ENCODE data around the gene ADCY1. TPM values are rescaled to one million over a fixed set of nuclear protein-coding genes. Genes with fewer than 3 reads are reported as not detected.

Gene ADCY1
- total and polyA plus RNA-seq, 2 experiments from 2014 or later: 15.6 to 22.9 TPM

GRCh38 chr7:45660201-45660900, 86.2 kb downstream of the ADCY1 start:
- no peak for TF ChIP-seq CTCF (IDR thresholded peaks at IDR 0.05; ENCODE audit: low read depth, low read length)
- H3K4me3 ChIP-seq: no peak overlapping the region
- peaks cover 5% of the 10 kb centered on the region for H3K4me1 ChIP-seq (ENCODE audit: low read depth)
- H3K27ac ChIP-seq: no peak overlapping the region
- no peak for DNase-seq (ENCODE audit: low read depth in 1 of 2, low spot score in 1 of 2)
- H3K36me3 ChIP-seq: no peaks in the 10 kb centered on the region
- H3K9me3 ChIP-seq (ENCODE audit: low read depth): no peaks in the 10 kb centered on the region
- H3K27me3 ChIP-seq: no peaks in the 10 kb centered on the region

- Histone ChIP-seq H3K4me1 (ENCODE audit: low read depth) (peaks cover 5% of the 10 kb centered on the region), H3K4me3 (no peak overlapping the region), H3K27me3 (no peaks in the 10 kb centered on the region), H3K27ac (no peak overlapping the region), H3K36me3 (no peaks in the 10 kb centered on the region), H3K9me3 (ENCODE audit: low read depth) (no peaks in the 10 kb centered on the region)
- no peak for DNase-seq (ENCODE audit: low read depth in 1 of 2, low spot score in 1 of 2)
- no peak for TF ChIP-seq CTCF (IDR thresholded peaks at IDR 0.05; ENCODE audit: low read depth, low read length)
Observed at GRCh38 chr7:45660901-45661211, 86.7 kb downstream of the ADCY1 start.

DNA sequence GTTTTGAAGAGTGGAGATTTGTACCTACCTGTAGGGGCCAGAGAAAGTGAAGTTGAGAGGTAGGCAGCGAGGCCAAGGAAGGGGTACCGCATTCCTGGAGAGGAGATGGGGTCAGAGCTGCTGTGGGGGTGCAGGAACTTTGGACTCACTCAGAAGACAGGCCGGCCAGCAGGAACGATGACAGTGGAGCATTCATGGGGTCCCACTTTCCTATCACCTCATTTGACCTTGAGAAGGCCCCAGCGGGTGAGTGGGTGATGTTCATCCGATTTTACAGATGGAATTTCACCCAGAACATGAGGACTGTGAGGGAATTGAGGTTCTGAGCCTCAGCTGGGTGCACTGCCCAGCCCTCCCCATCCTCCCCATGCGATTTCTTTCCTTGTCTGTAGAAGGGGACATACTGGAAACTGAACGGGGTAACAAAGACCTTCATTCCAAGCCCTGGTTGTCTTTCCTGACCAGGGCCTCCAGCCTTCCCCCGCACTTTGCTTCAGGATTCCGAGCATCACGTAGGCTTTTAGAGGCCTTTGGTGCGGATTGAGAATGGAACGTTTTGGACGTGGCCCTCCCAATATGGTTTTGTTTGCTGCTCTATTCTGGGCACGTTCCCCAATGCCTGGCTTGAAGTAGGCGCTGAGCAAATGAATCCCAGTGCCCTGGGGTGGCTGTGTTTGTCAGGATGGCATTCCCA, 87.3 kb downstream of the ADCY1 start:
- DNase-seq (ENCODE audit: low read depth in 1 of 2, low spot score in 1 of 2): no peak

GRCh38 chr7:45662018-45662417, 87.8 kb downstream of the ADCY1 start:
- H3K36me3 ChIP-seq: no peaks in the 10 kb centered on the region
- peaks cover 5% of the 10 kb centered on the region for H3K4me1 ChIP-seq (ENCODE audit: low read depth)
- H3K27me3 ChIP-seq: no peaks in the 10 kb centered on the region
- H3K9me3 ChIP-seq (ENCODE audit: low read depth): no peaks in the 10 kb centered on the region
- no peak overlapping the region for H3K27ac ChIP-seq
- DNase-seq (ENCODE audit: low read depth in 1 of 2, low spot score in 1 of 2): no peak
- no peak overlapping the region for H3K4me3 ChIP-seq
- no peak for TF ChIP-seq CTCF (IDR thresholded peaks at IDR 0.05; ENCODE audit: low read depth, low read length)

More for the DNA sequence above, 87.3 kb downstream of the ADCY1 start:
- no peak overlapping the region for H3K4me3 ChIP-seq
- H3K4me1 ChIP-seq (ENCODE audit: low read depth): peaks cover 5% of the 10 kb centered on the region
- no peaks in the 10 kb centered on the region for H3K36me3 ChIP-seq
- H3K27me3 ChIP-seq: no peaks in the 10 kb centered on the region
- no peak for TF ChIP-seq CTCF (IDR thresholded peaks at IDR 0.05; ENCODE audit: low read depth, low read length)
- H3K27ac ChIP-seq: no peak overlapping the region
- no peaks in the 10 kb centered on the region for H3K9me3 ChIP-seq (ENCODE audit: low read depth)

GRCh38 chr7:45662540-45663166, 88.5 kb downstream of the ADCY1 start:
- TF ChIP-seq CTCF (IDR thresholded peaks at IDR 0.05; ENCODE audit: low read depth, low read length): no peak
- peaks cover 5% of the 10 kb centered on the region for H3K4me1 ChIP-seq (ENCODE audit: low read depth)
- no peaks in the 10 kb centered on the region for H3K27me3 ChIP-seq
- no peaks in the 10 kb centered on the region for H3K9me3 ChIP-seq (ENCODE audit: low read depth)
- DNase-seq (ENCODE audit: low read depth in 1 of 2, low spot score in 1 of 2): no peak
- H3K27ac ChIP-seq: no peak overlapping the region
- H3K4me3 ChIP-seq: no peak overlapping the region
- no peaks in the 10 kb centered on the region for H3K36me3 ChIP-seq

All from cardiac muscle cell (in vitro differentiated cells and primary cell).